ENCODE measurements around the gene RUNX1.

Gene RUNX1

GRCh38 chr21:34846601-34847112 is 202.4 kb downstream of the RUNX1 start:
- no peak for DNase-seq (ENCODE audit: low read depth)

GRCh38 chr21:34845521-34846451 is 203.3 kb downstream of the RUNX1 start:
- DNase-seq (ENCODE audit: low read depth) = peak; percentile 12

GRCh38 chr21:34844924-34845238 is 204.2 kb downstream of the RUNX1 start:
- DNase-seq (ENCODE audit: low read depth) = no peak

- DNase-seq (ENCODE audit: low read depth) = no peak
Measured at GRCh38 chr21:34844013-34844923, 204.8 kb downstream of the RUNX1 start.

- DNase-seq (ENCODE audit: low read depth) = no peak
Measured at GRCh38 chr21:34843562-34843961, 205.5 kb downstream of the RUNX1 start.

- DNase-seq (ENCODE audit: low read depth) = no peak
Measured at GRCh38 chr21:34841154-34841553, 207.9 kb downstream of the RUNX1 start.

GRCh38 chr21:34840693-34841092 is 208.4 kb downstream of the RUNX1 start:
- DNase-seq (ENCODE audit: low read depth) = no peak

- no peak for DNase-seq (ENCODE audit: low read depth)
Measured at GRCh38 chr21:34838956-34839820, 209.9 kb downstream of the RUNX1 start.

GRCh38 chr21:34836933-34837505 is 212.1 kb downstream of the RUNX1 start:
- no peak for DNase-seq (ENCODE audit: low read depth)

GRCh38 chr21:34836103-34836932 is 212.8 kb downstream of the RUNX1 start:
- peak; percentile 33 for DNase-seq (ENCODE audit: low read depth)

GRCh38 chr21:34835526-34835925 is 213.6 kb downstream of the RUNX1 start:
- no peak for DNase-seq (ENCODE audit: low read depth)

- no peak for DNase-seq (ENCODE audit: low read depth)
Measured at GRCh38 chr21:34834852-34835501, 214.1 kb downstream of the RUNX1 start.

- DNase-seq (ENCODE audit: low read depth) = no peak
Measured at GRCh38 chr21:34834290-34834689, 214.8 kb downstream of the RUNX1 start.

- no peak for DNase-seq (ENCODE audit: low read depth)
Measured at GRCh38 chr21:34833465-34833864, 215.6 kb downstream of the RUNX1 start.

- no peak for DNase-seq (ENCODE audit: low read depth)
Measured at GRCh38 chr21:34830386-34831170, 218.5 kb downstream of the RUNX1 start.

- DNase-seq (ENCODE audit: low read depth) = no peak
Measured at GRCh38 chr21:34827445-34828235, 221.5 kb downstream of the RUNX1 start.

GRCh38 chr21:34826836-34827235 is 222.3 kb downstream of the RUNX1 start:
- no peak for DNase-seq (ENCODE audit: low read depth)

- no peak for DNase-seq (ENCODE audit: low read depth)
Measured at GRCh38 chr21:34825948-34826548, 223.1 kb downstream of the RUNX1 start.
